ENCODE data around the gene LZTR1.

LZTR1 gene

GRCh38 chr22:20951151-20951931 is 30.8 kb upstream of the LZTR1 start:
- Histone ChIP-seq H3K79me2 (ENCODE audit: insufficient read depth, low read length) (peaks cover 55% of the 10 kb centered on the region), H3K27me3 (ENCODE audit: insufficient read depth, low read length, poor library complexity) (no peaks in the 10 kb centered on the region), H3K4me2 (ENCODE audit: insufficient read depth, low read length) (no peak overlapping the region), H3K4me1 (ENCODE audit: insufficient read depth, low read length) (no peaks in the 10 kb centered on the region), H4K20me1 (ENCODE audit: insufficient read depth, low read length) (peaks cover 82% of the 10 kb centered on the region), H3K9me3 (ENCODE audit: insufficient read depth, low read length, severe bottlenecking) (no peaks in the 10 kb centered on the region), H2AFZ (ENCODE audit: low read depth, low read length) (no peak overlapping the region), H3K4me3 (ENCODE audit: low read depth in 1 of 2, low read length in 2 of 2) (no peak overlapping the region), H3K27ac (ENCODE audit: low read length) (no peak overlapping the region), H3K9ac (ENCODE audit: low read depth, low read length) (no peak overlapping the region), H3K36me3 (ENCODE audit: insufficient read depth, low read length) (peaks cover 75% of the 10 kb centered on the region)
- DNase-seq (no peak), ATAC-seq (ENCODE audit: insufficient read depth, low read depth) (no peak)
- TF ChIP-seq EZH2 (IDR thresholded peaks at IDR 0.05; ENCODE audit: borderline replicate concordance, low read depth, low read length, severe bottlenecking), result no peak
- no peak for TF ChIP-seq CTCF (IDR thresholded peaks at IDR 0.05; ENCODE audit: borderline replicate concordance, extremely low read depth, low read length, poor library complexity, severe bottlenecking)

DNA sequence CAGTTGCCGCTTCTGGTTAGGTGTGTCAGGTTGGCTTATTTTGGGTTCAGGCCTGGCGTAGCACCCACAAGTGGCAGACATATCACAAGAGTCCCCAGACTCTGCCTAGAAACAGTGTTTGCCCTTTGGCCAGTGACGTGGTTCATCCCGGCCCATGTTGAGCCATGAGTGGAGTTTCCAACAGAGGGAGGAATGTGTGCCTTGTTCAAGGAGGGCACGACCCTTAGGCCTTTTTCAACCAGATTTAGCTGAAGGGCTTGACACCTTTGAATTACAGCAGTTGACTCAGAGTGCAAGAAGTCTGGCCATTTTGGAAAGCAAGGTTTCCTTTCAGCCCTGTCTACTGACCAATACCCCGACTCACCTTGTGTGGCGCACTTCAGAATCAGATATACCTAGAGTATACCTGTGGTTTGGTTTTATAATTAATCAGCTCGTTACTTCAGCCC is 30.1 kb upstream of the LZTR1 start:
- Histone ChIP-seq H3K27me3 (ENCODE audit: insufficient read depth, low read length, poor library complexity) (no peaks in the 10 kb centered on the region), H3K79me2 (ENCODE audit: insufficient read depth, low read length) (peaks cover 49% of the 10 kb centered on the region), H3K9me3 (ENCODE audit: insufficient read depth, low read length, severe bottlenecking) (no peaks in the 10 kb centered on the region), H3K27ac (ENCODE audit: low read length) (no peak overlapping the region), H3K9ac (ENCODE audit: low read depth, low read length) (no peak overlapping the region), H4K20me1 (ENCODE audit: insufficient read depth, low read length) (peaks cover 81% of the 10 kb centered on the region), H3K4me3 (ENCODE audit: low read depth in 1 of 2, low read length in 2 of 2) (no peak overlapping the region), H3K4me2 (ENCODE audit: insufficient read depth, low read length) (no peak overlapping the region), H2AFZ (ENCODE audit: low read depth, low read length) (no peak overlapping the region), H3K4me1 (ENCODE audit: insufficient read depth, low read length) (no peaks in the 10 kb centered on the region), H3K36me3 (ENCODE audit: insufficient read depth, low read length) (peaks cover 69% of the 10 kb centered on the region)
- DNase-seq (no peak), ATAC-seq (ENCODE audit: insufficient read depth, low read depth) (no peak)
- no peak for TF ChIP-seq EZH2 (IDR thresholded peaks at IDR 0.05; ENCODE audit: borderline replicate concordance, low read depth, low read length, severe bottlenecking)
- TF ChIP-seq CTCF (IDR thresholded peaks at IDR 0.05; ENCODE audit: borderline replicate concordance, extremely low read depth, low read length, poor library complexity, severe bottlenecking), result no peak

- Histone ChIP-seq H3K79me2 (ENCODE audit: insufficient read depth, low read length) (peaks cover 41% of the 10 kb centered on the region), H3K27ac (ENCODE audit: low read length) (no peak overlapping the region), H4K20me1 (ENCODE audit: insufficient read depth, low read length) (peaks cover 73% of the 10 kb centered on the region), H3K9ac (ENCODE audit: low read depth, low read length) (no peak overlapping the region), H3K27me3 (ENCODE audit: insufficient read depth, low read length, poor library complexity) (no peaks in the 10 kb centered on the region), H3K4me2 (ENCODE audit: insufficient read depth, low read length) (no peak overlapping the region), H2AFZ (ENCODE audit: low read depth, low read length) (no peak overlapping the region), H3K9me3 (ENCODE audit: insufficient read depth, low read length, severe bottlenecking) (no peaks in the 10 kb centered on the region), H3K4me3 (ENCODE audit: low read depth in 1 of 2, low read length in 2 of 2) (no peak overlapping the region), H3K36me3 (ENCODE audit: insufficient read depth, low read length) (peaks cover 64% of the 10 kb centered on the region), H3K4me1 (ENCODE audit: insufficient read depth, low read length) (no peaks in the 10 kb centered on the region)
- DNase-seq (no peak), ATAC-seq (ENCODE audit: insufficient read depth, low read depth) (no peak)
- TF ChIP-seq EZH2 (IDR thresholded peaks at IDR 0.05; ENCODE audit: borderline replicate concordance, low read depth, low read length, severe bottlenecking), result no peak
- TF ChIP-seq CTCF (IDR thresholded peaks at IDR 0.05; ENCODE audit: borderline replicate concordance, extremely low read depth, low read length, poor library complexity, severe bottlenecking), result no peak
These were observed 29.4 kb upstream of the LZTR1 start for GRCh38 chr22:20952544-20953341.

All from DND-41 (cell line).